H9 (cell line): Measurements from ENCODE around the gene BTRC. TPM values are rescaled to one million over a fixed set of nuclear protein-coding genes. Genes with fewer than 3 reads are reported as not detected.

Experiments
- DNase-seq: peaks from one replicate; pipeline ENCODE4 v3.0.0-alpha.2; 2017
- H2AFZ ChIP-seq: one replicate; pipeline ENCODE4 v1.6.1; 2013; ENCODE audit warnings: mild to moderate bottlenecking, low read length, control low read depth, moderate library complexity
- H2AK5ac ChIP-seq: 2 replicates; pipeline ENCODE4 v1.6.1; 2013; ENCODE audit warnings: low read length, control low read depth, mixed read lengths; ENCODE audit not compliant: insufficient read length
- H2BK120ac ChIP-seq: one replicate; pipeline ENCODE4 v1.6.1; 2013; ENCODE audit warnings: low read depth, mild to moderate bottlenecking, low read length, control low read depth, inconsistent platforms; ENCODE audit not compliant: poor library complexity, severe bottlenecking
- H2BK12ac ChIP-seq: 2 replicates; pipeline ENCODE4 v1.6.1; 2013; ENCODE audit warnings: low read length, control low read depth, mixed read lengths, low read depth; ENCODE audit not compliant: insufficient read length
- H2BK15ac ChIP-seq: 2 replicates; pipeline ENCODE4 v1.6.1; 2013; ENCODE audit warnings: low read depth, low read length, control low read depth
- H2BK20ac ChIP-seq: one replicate; pipeline ENCODE4 v1.6.1; 2013; ENCODE audit warnings: low read depth, mild to moderate bottlenecking, low read length, control low read depth, inconsistent platforms; ENCODE audit not compliant: poor library complexity, severe bottlenecking
- H2BK5ac ChIP-seq: 2 replicates; pipeline ENCODE4 v1.6.1; 2013; ENCODE audit warnings: low read length, control low read depth, mixed read lengths; ENCODE audit not compliant: insufficient read length
- H3K14ac ChIP-seq: 2 replicates; pipeline ENCODE4 v1.6.1; 2013; ENCODE audit warnings: low read length, control low read depth; ENCODE audit not compliant: insufficient read depth
- H3K18ac ChIP-seq: 2 replicates; pipeline ENCODE4 v1.6.1; 2013; ENCODE audit warnings: low read depth, mild to moderate bottlenecking, mixed read lengths, low read length, control low read depth; ENCODE audit not compliant: insufficient read length
- H3K23ac ChIP-seq: 2 replicates; pipeline ENCODE4 v1.6.1; 2013; ENCODE audit warnings: low read length, control low read depth, mixed read lengths, low read depth; ENCODE audit not compliant: insufficient read length
- H3K23me2 ChIP-seq: 2 replicates; pipeline ENCODE4 v1.6.1; 2013; ENCODE audit warnings: low read depth, mild to moderate bottlenecking, mixed read lengths, low read length, control low read depth; ENCODE audit not compliant: insufficient read length, poor library complexity, severe bottlenecking
- H3K27ac ChIP-seq: 2 replicates; pipeline ENCODE4 v1.5.1; 2013; ENCODE audit warnings: low read length, control low read depth, mixed read lengths, low read depth; ENCODE audit not compliant: insufficient read length
- H3K27me3 ChIP-seq: 2 replicates; pipeline ENCODE4 v1.6.1; 2013; ENCODE audit warnings: low read length, control low read depth, inconsistent platforms; ENCODE audit not compliant: insufficient read depth
- H3K4ac ChIP-seq: 2 replicates; pipeline ENCODE4 v1.6.1; 2013; ENCODE audit warnings: low read depth, mild to moderate bottlenecking, control low read depth, inconsistent platforms, low read length, moderate library complexity
- H3K4me1 ChIP-seq: 2 replicates; pipeline ENCODE4 v1.6.1; 2013; ENCODE audit warnings: low read length, control low read depth, inconsistent platforms; ENCODE audit not compliant: insufficient read depth
- H3K4me2 ChIP-seq: 2 replicates; pipeline ENCODE4 v1.6.1; 2013; ENCODE audit warnings: low read length, control low read depth, mixed read lengths; ENCODE audit not compliant: insufficient read length, insufficient read depth
- H3K56ac ChIP-seq: 2 replicates; pipeline ENCODE4 v1.6.1; 2013; ENCODE audit warnings: low read depth, mild to moderate bottlenecking, mixed read lengths, low read length, control low read depth; ENCODE audit not compliant: insufficient read length
- H3K79me1 ChIP-seq: 2 replicates; pipeline ENCODE4 v1.6.1; 2013; ENCODE audit warnings: low read depth, mild to moderate bottlenecking, moderate library complexity, low read length, control low read depth, inconsistent platforms; ENCODE audit not compliant: insufficient read depth, poor library complexity, severe bottlenecking
- H3K79me2 ChIP-seq: 2 replicates; pipeline ENCODE4 v1.6.1; 2013; ENCODE audit warnings: low read length, control low read depth, inconsistent platforms; ENCODE audit not compliant: insufficient read depth
- H3K9ac ChIP-seq: 2 replicates; pipeline ENCODE4 v1.6.1; 2013; ENCODE audit warnings: low read length, control low read depth, mixed read lengths; ENCODE audit not compliant: insufficient read length; ENCODE audit errors: extremely low read depth
- H3K9me3 ChIP-seq: one replicate; pipeline ENCODE4 v1.6.1; 2013; ENCODE audit warnings: low read depth, low read length, inconsistent platforms; ENCODE audit not compliant: control insufficient read depth
- H3T11ph ChIP-seq: one replicate; pipeline ENCODE4 v1.6.1; 2013; ENCODE audit warnings: mild to moderate bottlenecking, low read length, control low read depth, inconsistent platforms
- H4K20me1 ChIP-seq: one replicate; pipeline ENCODE4 v1.6.1; 2013; ENCODE audit not compliant: control insufficient read depth, insufficient read length, insufficient read depth
- H4K5ac ChIP-seq: 2 replicates; pipeline ENCODE4 v1.6.1; 2013; ENCODE audit warnings: low read depth, mild to moderate bottlenecking, mixed read lengths, low read length, control low read depth; ENCODE audit not compliant: insufficient read length
- H4K8ac ChIP-seq: replicated peaks from 2 replicates; pipeline ENCODE4 v1.6.1; 2013; ENCODE audit warnings: low read length, control low read depth, mixed read lengths, low read depth; ENCODE audit not compliant: insufficient read length
- H4K91ac ChIP-seq: 2 replicates; pipeline ENCODE4 v1.6.1; 2013; ENCODE audit warnings: low read depth, mild to moderate bottlenecking, moderate library complexity, mixed read lengths, low read length, control low read depth; ENCODE audit not compliant: insufficient read length
- H3K27ac Mint-ChIP-seq, 3 experiments: 2 replicates in 2 of 3; 3 replicates in 1 of 3; pipeline ENCODE4 v1.8.0; 2020 to 2021; ENCODE audit warnings: mixed read lengths in 3 of 3, mild to moderate bottlenecking in 1 of 3, moderate library complexity in 1 of 3
- H3K27me3 Mint-ChIP-seq: 2 replicates; pipeline ENCODE4 v1.8.0; 2021; ENCODE audit warnings: low read depth, mild to moderate bottlenecking, moderate library complexity, mixed read lengths
- H3K36me3 Mint-ChIP-seq, 3 experiments: 2 replicates in 2 of 3; 3 replicates in 1 of 3; pipeline ENCODE4 v1.8.0; 2020 to 2021; ENCODE audit warnings: low read depth in 3 of 3, mixed read lengths in 3 of 3; ENCODE audit not compliant: insufficient read depth in 1 of 3
- H3K4me1 Mint-ChIP-seq, 2 experiments: 2 replicates each; pipeline ENCODE4 v1.8.0; 2020; ENCODE audit warnings: mixed read lengths in 2 of 2
- H3K4me3 Mint-ChIP-seq, 2 experiments: 2 replicates in 1 of 2; 3 replicates in 1 of 2; pipeline ENCODE4 v1.8.0; 2020 to 2021; ENCODE audit warnings: mild to moderate bottlenecking in 2 of 2, mixed read lengths in 2 of 2, moderate library complexity in 1 of 2
- H3K9me3 Mint-ChIP-seq, 2 experiments: 2 replicates in 1 of 2; 3 replicates in 1 of 2; pipeline ENCODE4 v1.8.0; 2020; ENCODE audit warnings: mild to moderate bottlenecking in 2 of 2, mixed read lengths in 2 of 2, moderate library complexity in 1 of 2
- WGBS: extraction: QIAGEN DNeasy Blood & Tissue Kit; methylation state at CpG from one replicate; pipeline ENCODE4 v1.1.7; 2013; ENCODE audit warnings: missing lambda C conversion rate, low lambda C conversion rate, mixed read lengths; ENCODE audit not compliant: insufficient read length; ENCODE audit errors: extremely low coverage; 5-methylcytosine and 5-hydroxymethylcytosine counted together
- total RNA-seq: library from RNA; stranded (reverse); gene quantifications from 2 replicates; pipeline ENCODE4 v1.2.1, GENCODE V29; 2021
- TF ChIP-seq, protein P1 (sequence below): fragments of 200-600 bp; sonication (generic); conservative IDR thresholded peaks from 3 replicates; pipeline ENCODE4 v1.8.0; 2021; ENCODE audit warnings: antibody characterized with exemption, mild to moderate bottlenecking

The BTRC gene
- total RNA-seq, 1 experiment from 2014 or later = 24.2 TPM

DNA sequence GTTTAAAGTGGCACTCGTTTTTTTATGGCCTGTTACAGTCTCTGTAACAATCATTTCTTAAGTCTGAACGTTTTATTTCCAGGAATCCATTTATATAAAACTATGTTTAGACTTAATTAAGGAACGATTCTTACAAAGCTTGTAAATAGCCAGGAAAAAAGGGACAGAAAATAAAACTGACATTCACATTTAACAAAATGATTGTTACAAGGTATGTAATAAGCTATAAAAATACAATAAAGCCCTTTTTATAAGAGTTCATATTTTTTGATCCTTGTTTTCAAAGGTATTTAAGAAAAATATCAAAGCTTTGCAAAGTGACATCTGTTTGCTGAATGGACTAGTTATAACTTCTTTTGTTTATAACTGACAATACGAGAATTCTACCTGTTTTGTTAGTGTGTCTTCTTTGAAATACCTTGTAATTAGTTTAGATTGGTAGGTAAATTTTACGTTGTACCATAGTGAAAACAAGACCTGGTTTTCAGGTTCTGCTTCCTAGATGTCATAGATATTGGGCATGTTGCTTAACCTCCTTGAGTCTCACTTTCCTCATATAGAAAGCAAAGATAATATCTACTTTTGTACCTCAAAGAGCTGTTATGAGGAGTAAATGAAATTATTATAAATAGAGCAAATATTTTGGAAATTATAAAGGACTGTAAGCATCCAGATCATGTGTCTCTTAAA, 25.8 kb downstream of the BTRC start:
- Histone ChIP-seq H4K20me1 (no peaks in the 10 kb centered on the region), H2BK120ac (no peak overlapping the region), H3K4me1 (no peaks in the 10 kb centered on the region), H4K91ac (no peak overlapping the region), H4K8ac (no peak overlapping the region), H3K18ac (no peak overlapping the region), H2BK15ac (no peak overlapping the region), H3K4me2 (no peak overlapping the region), H2BK5ac (no peak overlapping the region), H4K5ac (no peak overlapping the region), H3K23ac (no peak overlapping the region), H3K14ac (no peak overlapping the region), H3K79me1 (no peaks in the 10 kb centered on the region), H2AK5ac (no peak overlapping the region), H2BK20ac (no peak overlapping the region), H3K9me3 (no peaks in the 10 kb centered on the region), H3K27me3 (no peaks in the 10 kb centered on the region), H3T11ph (no peak overlapping the region), H3K9ac (no peak overlapping the region), H2AFZ (no peak overlapping the region), H3K23me2 (no peaks in the 10 kb centered on the region), H3K27ac (no peak overlapping the region), H3K79me2 (no peaks in the 10 kb centered on the region; the same call in 1 of the 2 replicates), H2BK12ac (no peak overlapping the region), H3K56ac (no peak overlapping the region), H3K4ac (no peak overlapping the region)
- Mint-ChIP-seq H3K4me1 (0 out of 4 replicates have a peak, but pooled peaks cover 0 to 3% of the 10 kb centered on the region in 2 experiments), H3K9me3 (no peaks in the 10 kb centered on the region), H3K4me3 (no peak overlapping the region), H3K27me3 (no peaks in the 10 kb centered on the region), H3K36me3 (peaks cover 0 to 3% (median 0%) of the 10 kb centered on the region in 3 experiments; a peak in 1 of 7 replicates), H3K27ac (no peak overlapping the region)
- TF ChIP-seq, protein P1, sequence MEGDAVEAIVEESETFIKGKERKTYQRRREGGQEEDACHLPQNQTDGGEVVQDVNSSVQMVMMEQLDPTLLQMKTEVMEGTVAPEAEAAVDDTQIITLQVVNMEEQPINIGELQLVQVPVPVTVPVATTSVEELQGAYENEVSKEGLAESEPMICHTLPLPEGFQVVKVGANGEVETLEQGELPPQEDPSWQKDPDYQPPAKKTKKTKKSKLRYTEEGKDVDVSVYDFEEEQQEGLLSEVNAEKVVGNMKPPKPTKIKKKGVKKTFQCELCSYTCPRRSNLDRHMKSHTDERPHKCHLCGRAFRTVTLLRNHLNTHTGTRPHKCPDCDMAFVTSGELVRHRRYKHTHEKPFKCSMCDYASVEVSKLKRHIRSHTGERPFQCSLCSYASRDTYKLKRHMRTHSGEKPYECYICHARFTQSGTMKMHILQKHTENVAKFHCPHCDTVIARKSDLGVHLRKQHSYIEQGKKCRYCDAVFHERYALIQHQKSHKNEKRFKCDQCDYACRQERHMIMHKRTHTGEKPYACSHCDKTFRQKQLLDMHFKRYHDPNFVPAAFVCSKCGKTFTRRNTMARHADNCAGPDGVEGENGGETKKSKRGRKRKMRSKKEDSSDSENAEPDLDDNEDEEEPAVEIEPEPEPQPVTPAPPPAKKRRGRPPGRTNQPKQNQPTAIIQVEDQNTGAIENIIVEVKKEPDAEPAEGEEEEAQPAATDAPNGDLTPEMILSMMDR = no peak
- DNase-seq = no peak
- no CpG with 5 or more reads among the region's 5 CpGs for WGBS
